ENCODE measurements around the gene PIP5K1A.

Gene PIP5K1A

DNA sequence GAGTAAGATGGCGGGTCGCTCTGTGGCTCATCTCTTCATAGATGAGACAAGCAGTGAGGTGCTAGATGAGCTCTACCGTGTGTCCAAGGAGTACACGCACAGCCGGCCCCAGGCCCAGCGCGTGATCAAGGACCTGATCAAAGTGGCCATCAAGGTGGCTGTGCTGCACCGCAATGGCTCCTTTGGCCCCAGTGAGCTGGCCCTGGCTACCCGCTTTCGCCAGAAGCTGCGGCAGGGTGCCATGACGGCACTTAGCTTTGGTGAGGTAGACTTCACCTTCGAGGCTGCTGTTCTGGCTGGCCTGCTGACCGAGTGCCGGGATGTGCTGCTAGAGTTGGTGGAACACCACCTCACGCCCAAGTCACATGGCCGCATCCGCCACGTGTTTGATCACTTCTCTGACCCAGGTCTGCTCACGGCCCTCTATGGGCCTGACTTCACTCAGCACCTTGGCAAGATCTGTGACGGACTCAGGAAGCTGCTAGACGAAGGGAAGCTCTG, 39.6 kb upstream of the PIP5K1A start:
- Histone ChIP-seq H3K36me3 (ENCODE audit: control insufficient read depth, insufficient read depth, low read length) (no peaks in the 10 kb centered on the region), H3K27me3 (ENCODE audit: control insufficient read depth, insufficient read depth, low read length) (no peaks in the 10 kb centered on the region), H3K9me3 (ENCODE audit: control insufficient read depth, low read length) (no peaks in the 10 kb centered on the region), H3K27ac (peak overlapping the region; percentile 36), H2AFZ (no peak overlapping the region), H3K4me2 (ENCODE audit: low read length) (peak overlapping the region; percentile 50), H3K9ac (no peak overlapping the region), H3K4me1 (no peaks in the 10 kb centered on the region), H3K4me3 (ENCODE audit: low read depth, low read length) (peak overlapping the region; percentile 15), H3K79me2 (no peaks in the 10 kb centered on the region)
- TF ChIP-seq CTCF (IDR thresholded peaks at IDR 0.05) = no peak

GRCh38 chr1:151159373-151159772, 39.0 kb upstream of the PIP5K1A start:
- TF ChIP-seq CTCF (IDR thresholded peaks at IDR 0.05) = no peak
- Histone ChIP-seq H3K4me3 (ENCODE audit: low read depth, low read length) (peak overlapping the region; percentile 15), H3K4me1 (no peaks in the 10 kb centered on the region), H3K9ac (no peak overlapping the region), H2AFZ (no peak overlapping the region), H3K79me2 (no peaks in the 10 kb centered on the region), H3K27me3 (ENCODE audit: control insufficient read depth, insufficient read depth, low read length) (no peaks in the 10 kb centered on the region), H3K4me2 (ENCODE audit: low read length) (peak overlapping the region; percentile 50), H3K36me3 (ENCODE audit: control insufficient read depth, insufficient read depth, low read length) (no peaks in the 10 kb centered on the region), H3K27ac (peak overlapping the region; percentile 36), H3K9me3 (ENCODE audit: control insufficient read depth, low read length) (no peaks in the 10 kb centered on the region)

- TF ChIP-seq CTCF (IDR thresholded peaks at IDR 0.05) = no peak
- peak overlapping the region; percentile 92 for H3K4me2 ChIP-seq (ENCODE audit: low read length)
- no peaks in the 10 kb centered on the region for H3K27me3 ChIP-seq (ENCODE audit: control insufficient read depth, insufficient read depth, low read length)
- H3K79me2 ChIP-seq = peaks cover 3% of the 10 kb centered on the region
- peak overlapping the region; percentile 86 for H3K4me3 ChIP-seq (ENCODE audit: low read depth, low read length)
- no peaks in the 10 kb centered on the region for H3K9me3 ChIP-seq (ENCODE audit: control insufficient read depth, low read length)
- H2AFZ ChIP-seq = peak overlapping the region; percentile 82
- no peaks in the 10 kb centered on the region for H3K36me3 ChIP-seq (ENCODE audit: control insufficient read depth, insufficient read depth, low read length)
- H3K4me1 ChIP-seq = no peaks in the 10 kb centered on the region
- H3K9ac ChIP-seq = no peak overlapping the region
- peak overlapping the region; percentile 91 for H3K27ac ChIP-seq
These were observed 33.5 kb upstream of the PIP5K1A start for GRCh38 chr1:151164732-151165280.

- TF ChIP-seq CTCF (IDR thresholded peaks at IDR 0.05) = no peak
- Histone ChIP-seq H3K27ac (peak overlapping the region; percentile 91), H3K36me3 (ENCODE audit: control insufficient read depth, insufficient read depth, low read length) (no peaks in the 10 kb centered on the region), H3K4me1 (no peaks in the 10 kb centered on the region), H2AFZ (peak overlapping the region; percentile 82), H3K9me3 (ENCODE audit: control insufficient read depth, low read length) (no peaks in the 10 kb centered on the region), H3K79me2 (peaks cover 3% of the 10 kb centered on the region), H3K4me2 (ENCODE audit: low read length) (peak overlapping the region; percentile 92), H3K27me3 (ENCODE audit: control insufficient read depth, insufficient read depth, low read length) (no peaks in the 10 kb centered on the region), H3K9ac (peak overlapping the region; percentile 9), H3K4me3 (ENCODE audit: low read depth, low read length) (peak overlapping the region; percentile 86)
These were observed 33.0 kb upstream of the PIP5K1A start for GRCh38 chr1:151165281-151165737.

All from parathyroid adenoma (tissue), 2 donors.